Glomerular visceral epithelial cell (primary cell): ENCODE results near the gene PRPH.
A peak's percentile ranks its signal among the peaks of the same experiment; 100 is the strongest.

Experiments
- DNase-seq: peaks from one replicate; pipeline ENCODE4 v3.0.0-alpha.2; 2016; ENCODE audit errors: extremely low spot score

The PRPH gene

GRCh38 chr12:49345825-49346658 is 51.1 kb downstream of the PRPH start:
- DNase-seq, result no peak

GRCh38 chr12:49346659-49347310 is 51.8 kb downstream of the PRPH start, which contains the start of gene DNAJC22:
TSS of gene DNAJC22 (plus strand) at chr12:49346888. CDS start at chr12:49348873, 1,985 bp downstream.
- no peak for DNase-seq

GRCh38 chr12:49347311-49348193 is 52.6 kb downstream of the PRPH start:
- peak; percentile 97 for DNase-seq
